Gastrocnemius medialis (tissue), 4 donors: Measurements from ENCODE around the gene CLDN20.

Source experiments
- POLR2A ChIP-seq, 2 donors: fragments of 450-650 bp; IDR thresholded peaks; one replicate each; pipeline ENCODE4 v1.6.1; 2017; ENCODE audit warnings: antibody characterized with exemption in 2 of 2, mild to moderate bottlenecking in 2 of 2, moderate library complexity in 2 of 2
- TF ChIP-seq, protein P1 (sequence below), 5 experiments: fragments of 450-650 bp in 3 of 5; fragments of 200-600 bp in 2 of 5; sonication (generic) in 2 of 5; IDR thresholded peaks in 4 of 5; conservative IDR thresholded peaks in 1 of 5; 1 replicate in 4 of 5; 2 replicates in 1 of 5; pipeline ENCODE4 v1.5.1; 2016 to 2019; ENCODE audit warnings: antibody characterized with exemption in 5 of 5, mild to moderate bottlenecking in 3 of 5, moderate library complexity in 3 of 5

DNA sequence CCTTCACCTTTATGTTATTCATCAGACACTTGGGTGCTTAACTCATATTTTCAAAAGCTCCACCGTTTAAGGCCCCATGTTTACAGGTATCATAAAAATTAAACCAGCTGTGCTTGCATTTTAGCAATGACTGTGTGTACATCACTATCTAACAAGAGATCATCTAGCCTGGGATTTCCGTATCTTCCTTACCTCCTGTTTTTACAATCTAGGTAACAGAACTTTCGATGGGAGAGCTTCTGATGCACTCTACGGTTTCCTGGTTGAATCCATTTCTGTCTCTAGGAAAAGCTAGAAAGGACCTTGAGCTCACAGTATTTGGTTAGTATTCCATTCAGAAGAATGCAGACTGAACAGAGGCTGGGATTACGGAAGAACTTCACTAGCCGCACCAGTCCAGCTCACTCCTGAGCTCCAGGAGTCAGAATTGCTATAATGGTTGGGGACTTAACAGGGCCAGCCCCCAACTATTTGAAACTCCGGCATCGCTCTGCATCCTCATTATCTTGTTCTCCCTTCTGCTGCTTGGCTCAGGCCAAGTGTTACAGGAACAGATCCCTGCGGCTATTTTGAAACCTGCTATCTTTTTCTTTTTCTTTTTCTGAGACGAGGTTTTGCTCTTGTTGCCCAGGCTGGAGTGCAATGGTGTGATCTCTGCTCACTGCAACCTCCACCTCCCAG, 13.0 kb upstream of the CLDN20 start:
- TF ChIP-seq, protein P1, sequence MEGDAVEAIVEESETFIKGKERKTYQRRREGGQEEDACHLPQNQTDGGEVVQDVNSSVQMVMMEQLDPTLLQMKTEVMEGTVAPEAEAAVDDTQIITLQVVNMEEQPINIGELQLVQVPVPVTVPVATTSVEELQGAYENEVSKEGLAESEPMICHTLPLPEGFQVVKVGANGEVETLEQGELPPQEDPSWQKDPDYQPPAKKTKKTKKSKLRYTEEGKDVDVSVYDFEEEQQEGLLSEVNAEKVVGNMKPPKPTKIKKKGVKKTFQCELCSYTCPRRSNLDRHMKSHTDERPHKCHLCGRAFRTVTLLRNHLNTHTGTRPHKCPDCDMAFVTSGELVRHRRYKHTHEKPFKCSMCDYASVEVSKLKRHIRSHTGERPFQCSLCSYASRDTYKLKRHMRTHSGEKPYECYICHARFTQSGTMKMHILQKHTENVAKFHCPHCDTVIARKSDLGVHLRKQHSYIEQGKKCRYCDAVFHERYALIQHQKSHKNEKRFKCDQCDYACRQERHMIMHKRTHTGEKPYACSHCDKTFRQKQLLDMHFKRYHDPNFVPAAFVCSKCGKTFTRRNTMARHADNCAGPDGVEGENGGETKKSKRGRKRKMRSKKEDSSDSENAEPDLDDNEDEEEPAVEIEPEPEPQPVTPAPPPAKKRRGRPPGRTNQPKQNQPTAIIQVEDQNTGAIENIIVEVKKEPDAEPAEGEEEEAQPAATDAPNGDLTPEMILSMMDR (IDR thresholded peaks at IDR 0.05 in 4 of 5, conservative IDR thresholded peaks at IDR 0.05 in 1 of 5): no peak
- no peak for TF ChIP-seq POLR2A (IDR thresholded peaks at IDR 0.05)
